Measurements from ENCODE around the gene STOX2.

Gene STOX2

GRCh38 chr4:183934761-183935160 is 29.7 kb downstream of the STOX2 start:
- no peak overlapping the region for H3K4me3 ChIP-seq (ENCODE audit: low read length)
- DNase-seq (ENCODE audit: low read depth), result no peak
- no peak for TF ChIP-seq CTCF (conservative IDR thresholded peaks at IDR 0.05; ENCODE audit: low read length)

GRCh38 chr4:183935355-183936005 is 30.4 kb downstream of the STOX2 start:
- H3K4me3 ChIP-seq (ENCODE audit: low read length), result no peak overlapping the region
- TF ChIP-seq CTCF (conservative IDR thresholded peaks at IDR 0.05; ENCODE audit: low read length), result no peak
- DNase-seq (ENCODE audit: low read depth), result no peak

GRCh38 chr4:183936047-183936446 is 30.9 kb downstream of the STOX2 start:
- DNase-seq (ENCODE audit: low read depth), result no peak
- H3K4me3 ChIP-seq (ENCODE audit: low read length), result no peak overlapping the region
- TF ChIP-seq CTCF (conservative IDR thresholded peaks at IDR 0.05; ENCODE audit: low read length), result no peak

GRCh38 chr4:183936574-183937345 is 31.7 kb downstream of the STOX2 start:
- TF ChIP-seq CTCF (conservative IDR thresholded peaks at IDR 0.05; ENCODE audit: low read length), result no peak
- no peak for DNase-seq (ENCODE audit: low read depth)
- H3K4me3 ChIP-seq (ENCODE audit: low read length), result no peak overlapping the region

GRCh38 chr4:183940864-183941263 is 35.8 kb downstream of the STOX2 start:
- no peak for DNase-seq (ENCODE audit: low read depth)
- no peak for TF ChIP-seq CTCF (conservative IDR thresholded peaks at IDR 0.05; ENCODE audit: low read length)
- no peak overlapping the region for H3K4me3 ChIP-seq (ENCODE audit: low read length)

GRCh38 chr4:183941964-183942363 is 36.9 kb downstream of the STOX2 start:
- no peak for DNase-seq (ENCODE audit: low read depth)
- TF ChIP-seq CTCF (conservative IDR thresholded peaks at IDR 0.05; ENCODE audit: low read length), result no peak
- H3K4me3 ChIP-seq (ENCODE audit: low read length), result no peak overlapping the region

GRCh38 chr4:183945741-183946140 is 40.6 kb downstream of the STOX2 start:
- no peak for TF ChIP-seq CTCF (conservative IDR thresholded peaks at IDR 0.05; ENCODE audit: low read length)
- no peak overlapping the region for H3K4me3 ChIP-seq (ENCODE audit: low read length)
- no peak for DNase-seq (ENCODE audit: low read depth)

All from AG10803 (cell line).